ENCODE data around the gene CMSS1.

- TF ChIP-seq RARB (CRISPR knock-in tag; IDR thresholded peaks at IDR 0.05) (no peak), GLIS3 (CRISPR knock-in tag; IDR thresholded peaks at IDR 0.05) (no peak), CSRNP3 (CRISPR knock-in tag; IDR thresholded peaks at IDR 0.05) (no peak), CREB5 (CRISPR knock-in tag; IDR thresholded peaks at IDR 0.05; ENCODE audit: low read depth) (no peak), ZC3H10 (CRISPR knock-in tag; IDR thresholded peaks at IDR 0.05) (no peak), ZFP30 (CRISPR knock-in tag; IDR thresholded peaks at IDR 0.05) (no peak), ZNF8 (CRISPR knock-in tag; IDR thresholded peaks at IDR 0.05) (no peak), CSDC2 (CRISPR knock-in tag; IDR thresholded peaks at IDR 0.05) (no peak), ZNF565 (CRISPR knock-in tag; conservative IDR thresholded peaks at IDR 0.05; ENCODE audit: low read depth) (no peak), TOX (CRISPR knock-in tag; IDR thresholded peaks at IDR 0.05; ENCODE audit: borderline replicate concordance) (no peak), PATZ1 (CRISPR knock-in tag; IDR thresholded peaks at IDR 0.05; ENCODE audit: borderline replicate concordance) (no peak), TSHZ2 (CRISPR knock-in tag; IDR thresholded peaks at IDR 0.05) (no peak)
Measured at GRCh38 chr3:100057716-100058575, 240.3 kb downstream of the CMSS1 start.

Data from SK-N-SH treated with all-trans-retinoic acid at 6 μM for 48 hours (cell line).